Measurements from ENCODE around the gene SLC24A3.

SLC24A3 gene

DNA sequence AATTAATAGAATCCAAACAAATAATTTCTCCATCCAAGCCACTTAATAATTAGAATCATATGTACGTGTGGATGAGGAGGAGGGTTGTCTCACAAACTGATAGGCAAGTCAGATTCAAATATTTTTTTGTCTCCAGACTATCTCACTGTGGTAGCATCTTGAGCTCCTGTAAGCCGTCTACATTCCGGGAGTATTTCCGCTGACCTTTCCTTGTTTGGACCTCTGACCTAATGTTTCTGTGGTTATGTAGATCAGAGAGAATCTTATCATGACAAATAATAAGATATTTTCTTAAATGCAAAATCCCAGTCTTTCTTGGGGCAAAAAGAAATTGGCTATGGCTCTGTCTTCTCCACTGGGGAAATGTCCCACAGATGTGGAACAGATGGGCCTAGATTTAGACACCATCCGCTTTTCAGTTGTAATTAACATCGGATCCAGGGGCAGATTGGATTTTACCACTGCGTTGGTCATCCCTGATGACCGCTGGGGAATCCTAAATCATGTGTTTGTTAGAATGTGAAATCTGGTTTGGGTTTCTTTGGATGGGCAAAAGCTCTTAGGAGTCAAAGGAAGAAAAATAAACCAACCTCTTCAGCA, 348.5 kb downstream of the SLC24A3 start:
- no peaks in the 10 kb centered on the region for H4K20me1 ChIP-seq (ENCODE audit: insufficient read depth, low read length)
- H3K4me3 ChIP-seq (ENCODE audit: low read length), result no peak overlapping the region
- no peak overlapping the region for H3K4me2 ChIP-seq (ENCODE audit: low read length)
- H3K27me3 ChIP-seq (ENCODE audit: low read depth, low read length), result peaks cover 13% of the 10 kb centered on the region; the same call in 1 of the 2 replicates
- no peak overlapping the region for H3K27ac ChIP-seq (ENCODE audit: low read length)
- no peak overlapping the region for H2AFZ ChIP-seq (ENCODE audit: low read depth, low read length)
- H3K36me3 ChIP-seq (replicated peaks; ENCODE audit: low read depth, low read length), result no peaks in the 10 kb centered on the region
- no peaks in the 10 kb centered on the region for H3K9me3 ChIP-seq (ENCODE audit: insufficient read depth, low read length)
- no peak overlapping the region for H3K9ac ChIP-seq (ENCODE audit: low read length)
- H3K4me1 ChIP-seq (ENCODE audit: low read length), result no peaks in the 10 kb centered on the region
- no peak for TF ChIP-seq EZH2phosphoT487 (IDR thresholded peaks at IDR 0.05; ENCODE audit: low read depth)
- TF ChIP-seq, protein P1, sequence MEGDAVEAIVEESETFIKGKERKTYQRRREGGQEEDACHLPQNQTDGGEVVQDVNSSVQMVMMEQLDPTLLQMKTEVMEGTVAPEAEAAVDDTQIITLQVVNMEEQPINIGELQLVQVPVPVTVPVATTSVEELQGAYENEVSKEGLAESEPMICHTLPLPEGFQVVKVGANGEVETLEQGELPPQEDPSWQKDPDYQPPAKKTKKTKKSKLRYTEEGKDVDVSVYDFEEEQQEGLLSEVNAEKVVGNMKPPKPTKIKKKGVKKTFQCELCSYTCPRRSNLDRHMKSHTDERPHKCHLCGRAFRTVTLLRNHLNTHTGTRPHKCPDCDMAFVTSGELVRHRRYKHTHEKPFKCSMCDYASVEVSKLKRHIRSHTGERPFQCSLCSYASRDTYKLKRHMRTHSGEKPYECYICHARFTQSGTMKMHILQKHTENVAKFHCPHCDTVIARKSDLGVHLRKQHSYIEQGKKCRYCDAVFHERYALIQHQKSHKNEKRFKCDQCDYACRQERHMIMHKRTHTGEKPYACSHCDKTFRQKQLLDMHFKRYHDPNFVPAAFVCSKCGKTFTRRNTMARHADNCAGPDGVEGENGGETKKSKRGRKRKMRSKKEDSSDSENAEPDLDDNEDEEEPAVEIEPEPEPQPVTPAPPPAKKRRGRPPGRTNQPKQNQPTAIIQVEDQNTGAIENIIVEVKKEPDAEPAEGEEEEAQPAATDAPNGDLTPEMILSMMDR (IDR thresholded peaks at IDR 0.05; ENCODE audit: low read depth, low read length), result no peak
- no peaks in the 10 kb centered on the region for H3K79me2 ChIP-seq (ENCODE audit: low read length)

DNA sequence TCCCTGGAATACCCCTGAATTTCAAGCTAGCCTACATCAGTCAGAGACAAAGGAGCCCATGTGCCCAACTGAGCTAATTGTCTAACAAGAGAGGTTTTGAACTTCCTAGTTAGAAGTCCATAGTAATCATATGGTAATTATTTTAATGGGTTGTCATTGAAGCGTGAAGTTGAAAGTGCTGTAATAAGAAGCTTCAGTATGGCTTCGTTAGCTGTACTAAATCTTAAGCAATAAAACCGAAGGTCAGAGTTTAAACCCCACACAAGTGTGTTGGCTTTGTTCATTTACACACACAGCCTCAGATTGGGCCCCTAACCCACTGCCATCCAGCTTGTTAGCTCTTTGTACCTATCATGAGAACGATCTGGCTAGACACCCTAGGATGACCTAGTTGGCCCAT, 350.0 kb downstream of the SLC24A3 start:
- TF ChIP-seq, protein P1 (IDR thresholded peaks at IDR 0.05; ENCODE audit: low read depth, low read length), result no peak
- no peak for TF ChIP-seq EZH2phosphoT487 (IDR thresholded peaks at IDR 0.05; ENCODE audit: low read depth)
- no peaks in the 10 kb centered on the region for H3K4me1 ChIP-seq (ENCODE audit: low read length)
- no peak overlapping the region for H3K27ac ChIP-seq (ENCODE audit: low read length)
- no peak overlapping the region for H3K4me2 ChIP-seq (ENCODE audit: low read length)
- no peaks in the 10 kb centered on the region for H3K79me2 ChIP-seq (ENCODE audit: low read length)
- no peak overlapping the region for H3K9ac ChIP-seq (ENCODE audit: low read length)
- H4K20me1 ChIP-seq (ENCODE audit: insufficient read depth, low read length), result no peaks in the 10 kb centered on the region
- no peak overlapping the region for H3K4me3 ChIP-seq (ENCODE audit: low read length)
- no peaks in the 10 kb centered on the region for H3K36me3 ChIP-seq (replicated peaks; ENCODE audit: low read depth, low read length)
- H3K27me3 ChIP-seq (ENCODE audit: low read depth, low read length), result peaks cover 22% of the 10 kb centered on the region; the same call in 1 of the 2 replicates
- no peak overlapping the region for H2AFZ ChIP-seq (ENCODE audit: low read depth, low read length)
- no peaks in the 10 kb centered on the region for H3K9me3 ChIP-seq (ENCODE audit: insufficient read depth, low read length)

DNA sequence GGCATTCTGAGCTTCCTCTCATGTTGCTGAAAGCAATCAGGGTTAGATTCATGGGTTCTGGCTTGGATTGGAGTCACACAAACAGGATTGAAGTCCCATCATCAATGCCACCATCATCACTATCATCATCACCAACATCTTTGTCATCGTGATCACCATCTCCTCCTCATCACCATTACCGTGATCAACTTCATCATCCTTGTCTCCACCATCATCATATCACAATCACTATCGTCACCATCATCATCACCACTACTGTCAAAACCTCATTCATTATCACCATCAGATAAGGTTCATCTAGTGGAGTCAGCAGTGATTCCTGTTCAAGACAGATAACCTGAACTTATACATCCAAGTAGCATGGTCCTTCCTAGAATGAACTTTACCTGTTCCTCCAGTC, 351.8 kb downstream of the SLC24A3 start:
- H3K27me3 ChIP-seq (ENCODE audit: low read depth, low read length), result peaks cover 31% of the 10 kb centered on the region; the same call in 1 of the 2 replicates
- no peak overlapping the region for H3K4me3 ChIP-seq (ENCODE audit: low read length)
- no peaks in the 10 kb centered on the region for H3K79me2 ChIP-seq (ENCODE audit: low read length)
- H3K36me3 ChIP-seq (replicated peaks; ENCODE audit: low read depth, low read length), result no peaks in the 10 kb centered on the region
- H3K4me1 ChIP-seq (ENCODE audit: low read length), result no peaks in the 10 kb centered on the region
- H3K4me2 ChIP-seq (ENCODE audit: low read length), result no peak overlapping the region
- H3K9ac ChIP-seq (ENCODE audit: low read length), result no peak overlapping the region
- no peak overlapping the region for H2AFZ ChIP-seq (ENCODE audit: low read depth, low read length)
- H3K9me3 ChIP-seq (ENCODE audit: insufficient read depth, low read length), result no peaks in the 10 kb centered on the region
- H4K20me1 ChIP-seq (ENCODE audit: insufficient read depth, low read length), result no peaks in the 10 kb centered on the region
- H3K27ac ChIP-seq (ENCODE audit: low read length), result no peak overlapping the region
- TF ChIP-seq EZH2phosphoT487 (IDR thresholded peaks at IDR 0.05; ENCODE audit: low read depth), result no peak
- TF ChIP-seq, protein P1 (IDR thresholded peaks at IDR 0.05; ENCODE audit: low read depth, low read length), result no peak

DNA sequence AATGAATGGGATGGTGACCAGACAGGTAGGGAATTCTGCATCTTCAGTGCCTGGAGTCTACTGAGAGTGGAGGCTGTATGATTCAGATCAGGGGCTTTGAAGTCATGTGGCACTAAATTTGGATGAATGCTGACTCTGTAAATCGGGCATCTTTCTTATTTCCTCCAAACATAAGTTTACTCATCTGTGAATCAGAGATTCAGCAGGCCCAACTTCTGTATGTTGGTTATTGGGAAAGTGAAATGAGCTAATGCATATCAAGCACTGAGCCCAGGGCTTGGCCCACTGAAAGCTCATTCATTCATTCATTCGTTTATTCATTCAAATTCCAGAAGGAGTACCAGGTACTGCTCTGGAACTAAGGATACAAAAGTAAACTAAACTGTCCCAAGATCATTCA, 353.3 kb downstream of the SLC24A3 start:
- no peak overlapping the region for H3K27ac ChIP-seq (ENCODE audit: low read length)
- H2AFZ ChIP-seq (ENCODE audit: low read depth, low read length), result no peak overlapping the region
- no peak overlapping the region for H3K4me2 ChIP-seq (ENCODE audit: low read length)
- H3K4me3 ChIP-seq (ENCODE audit: low read length), result no peak overlapping the region
- peaks cover 4% of the 10 kb centered on the region; the same call in 1 of the 2 replicates for H3K9me3 ChIP-seq (ENCODE audit: insufficient read depth, low read length)
- no peaks in the 10 kb centered on the region for H3K79me2 ChIP-seq (ENCODE audit: low read length)
- H3K27me3 ChIP-seq (ENCODE audit: low read depth, low read length), result peaks cover 28% of the 10 kb centered on the region; the same call in 1 of the 2 replicates
- H3K9ac ChIP-seq (ENCODE audit: low read length), result no peak overlapping the region
- no peaks in the 10 kb centered on the region for H3K4me1 ChIP-seq (ENCODE audit: low read length)
- TF ChIP-seq, protein P1 (IDR thresholded peaks at IDR 0.05; ENCODE audit: low read depth, low read length), result no peak
- TF ChIP-seq EZH2phosphoT487 (IDR thresholded peaks at IDR 0.05; ENCODE audit: low read depth), result no peak
- no peaks in the 10 kb centered on the region for H4K20me1 ChIP-seq (ENCODE audit: insufficient read depth, low read length)
- H3K36me3 ChIP-seq (replicated peaks; ENCODE audit: low read depth, low read length), result no peaks in the 10 kb centered on the region
